Activated effector memory CD4-positive, alpha-beta T cell treated with anti-CD3 and anti-CD28 coated beads, Interleukin-2, amount 50 U/mL, for 16 hours (primary cell): ENCODE results near the gene LSM2.
"Not testable (repeated sequence)": the region's sequence is repeated elsewhere in the genome, so short reads cannot be mapped to it uniquely, and the experiment has no call there.

Experiments used
- DNase-seq: peaks from one replicate; pipeline ENCODE4 v3.0.0-alpha.2; 2020

Gene LSM2

DNA sequence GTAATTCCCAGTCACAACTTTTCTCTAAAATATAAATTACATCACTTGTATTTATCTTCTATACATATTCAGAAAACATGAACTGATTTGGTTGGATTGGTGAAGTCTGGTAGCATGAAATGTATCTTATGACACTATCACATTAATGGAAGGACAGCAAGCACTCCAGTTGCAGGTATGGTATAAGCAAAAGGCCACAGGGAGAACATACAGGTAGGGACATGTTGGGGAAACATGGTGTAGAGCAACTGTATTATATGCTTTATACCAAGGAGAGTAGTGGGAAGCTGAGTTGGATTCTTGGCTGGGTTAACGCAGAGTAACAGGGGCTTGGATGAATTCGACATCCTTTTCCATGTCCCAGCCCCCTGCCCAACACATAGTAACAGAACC is 9.8 kb downstream of the LSM2 start:
- no peak for DNase-seq

DNA sequence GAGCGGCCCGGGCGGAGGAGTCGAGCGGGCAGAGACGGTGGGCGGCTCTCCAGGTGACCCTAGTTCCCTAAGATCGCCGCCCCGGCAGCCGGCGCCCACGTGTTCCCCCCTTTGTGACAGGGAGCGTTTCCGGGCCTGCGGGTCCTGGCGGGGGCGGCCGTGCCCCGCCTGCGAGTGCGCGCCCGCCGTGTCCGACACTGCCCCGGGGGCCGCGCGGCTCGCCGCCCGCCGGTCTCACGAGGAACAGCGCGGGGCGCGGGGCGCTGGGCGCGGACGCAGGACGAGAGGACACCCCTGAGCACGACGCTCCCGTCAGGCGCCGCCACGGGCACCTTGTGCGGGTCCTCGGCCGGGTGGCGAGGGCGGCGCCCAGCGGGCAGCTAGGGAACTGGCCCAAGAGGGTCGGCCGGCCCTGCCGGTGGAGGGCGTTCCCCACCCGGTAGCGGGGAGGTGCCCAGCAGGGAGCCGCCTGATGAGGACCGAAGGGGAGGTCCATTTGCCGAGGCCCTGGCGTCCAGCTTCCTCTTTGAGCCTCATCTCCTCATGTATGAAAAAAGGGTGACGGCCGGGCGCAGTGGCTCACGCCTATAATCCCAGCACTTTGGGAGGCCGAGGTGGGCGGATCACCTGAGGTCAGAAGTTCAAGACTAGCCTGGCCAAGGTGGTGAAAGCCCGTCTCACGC is 11.0 kb downstream of the LSM2 start, which contains the start of gene VARS1:
VARS1 (minus strand) TSS at position 137 of the 683 bp plus-strand sequence. CDS start 535 bp downstream, outside the sequence.
- DNase-seq, result peak; percentile 95

DNA sequence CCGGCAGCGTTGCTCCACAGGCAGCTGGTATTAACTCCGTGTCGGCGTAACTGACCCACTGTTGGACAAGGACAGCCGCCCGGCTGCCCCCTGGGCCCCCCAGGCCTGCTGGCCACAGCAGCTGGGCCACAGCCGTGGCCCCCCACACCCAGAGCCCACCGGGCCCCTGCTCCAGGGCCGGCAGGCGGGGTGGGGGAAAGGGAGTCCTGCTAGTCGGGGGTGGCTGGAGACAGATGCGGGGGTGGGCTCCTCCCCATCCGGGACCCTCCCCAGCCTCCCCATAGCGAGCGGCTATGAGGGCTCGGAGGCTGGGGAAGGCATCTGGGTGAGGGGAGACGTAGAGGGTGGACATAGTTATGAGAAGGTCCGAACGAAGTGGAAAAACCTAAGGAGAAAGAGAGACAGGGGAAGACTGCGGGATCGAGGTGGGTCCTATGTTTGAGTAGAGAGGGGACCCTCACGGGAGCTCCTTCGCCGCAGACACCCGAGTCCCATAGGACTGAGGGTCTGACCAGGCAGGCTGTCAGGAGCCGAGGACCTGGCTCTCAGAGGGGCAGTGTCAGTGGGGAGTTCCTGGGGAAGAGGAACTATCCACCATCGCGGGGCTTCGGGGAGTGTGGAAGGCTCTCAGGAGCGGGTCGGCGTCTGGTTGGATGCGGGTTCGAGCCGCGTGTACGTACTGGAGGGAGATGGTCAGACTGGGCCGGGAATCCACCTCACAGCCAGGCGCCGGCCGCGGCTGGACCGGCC is 11.7 kb downstream of the LSM2 start:
- DNase-seq, result no peak

DNA sequence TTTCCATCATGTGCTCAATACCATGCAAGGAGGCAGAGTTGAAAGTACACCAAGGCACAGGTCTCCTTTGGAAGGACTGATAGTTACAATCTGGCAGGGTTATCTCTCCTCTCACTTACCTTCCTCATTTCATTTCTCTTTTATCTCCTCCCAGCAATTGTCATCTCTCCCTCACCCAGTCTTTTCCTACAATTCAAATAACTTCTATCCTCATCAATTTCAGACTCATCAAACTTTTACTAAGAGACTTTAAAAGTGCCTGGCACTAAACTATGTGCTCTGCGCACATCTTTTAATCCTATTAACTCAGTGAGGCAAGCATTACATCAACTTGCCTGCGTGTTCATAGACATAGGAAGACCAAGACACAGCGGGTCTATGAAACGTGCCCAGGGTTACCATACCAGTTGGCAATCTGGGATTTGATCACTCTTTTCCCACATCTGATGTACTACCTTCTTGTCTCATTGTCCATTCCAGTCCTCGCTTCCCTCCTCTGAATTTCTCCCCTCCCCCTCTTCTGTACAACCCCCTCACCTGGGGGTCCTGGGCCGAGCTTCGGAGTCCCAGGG is 12.4 kb downstream of the LSM2 start:
- DNase-seq, result no peak

DNA sequence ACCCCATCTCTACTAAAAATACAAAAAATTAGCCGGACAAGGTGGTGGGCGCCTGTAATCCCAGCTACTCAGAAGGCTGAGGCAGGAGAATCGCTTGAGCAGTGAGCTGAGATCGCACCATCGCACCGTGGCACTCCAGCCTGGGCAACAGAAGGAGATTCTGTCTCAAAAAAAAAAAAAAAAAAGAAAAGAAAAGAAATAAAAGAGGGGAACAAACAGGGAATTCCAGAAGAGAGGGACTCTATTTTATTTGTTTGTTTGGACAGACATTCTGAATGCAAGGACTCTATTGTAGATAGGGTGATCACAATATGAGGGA is 12.9 kb downstream of the LSM2 start:
- not testable (repeated sequence) for DNase-seq

DNA sequence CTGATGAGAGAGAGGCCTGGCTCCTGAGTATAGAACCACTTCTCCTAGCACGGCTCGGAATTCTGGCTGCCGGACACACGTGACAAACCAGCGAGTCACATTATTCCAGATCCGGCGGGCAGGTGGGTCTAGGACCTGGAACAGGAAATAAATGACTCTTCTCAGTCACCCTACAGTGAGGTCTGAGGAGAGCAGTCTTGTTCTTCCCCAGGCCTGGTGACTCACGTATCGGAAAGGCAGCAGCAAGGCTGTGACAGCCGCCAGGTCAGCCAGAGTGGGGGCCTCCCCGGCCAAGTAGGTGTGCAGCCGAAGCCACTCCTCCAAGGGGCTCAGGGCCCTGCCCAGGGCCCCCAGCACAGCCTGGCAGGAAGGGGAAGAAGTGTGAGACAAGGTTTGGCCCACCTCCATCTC is 14.0 kb downstream of the LSM2 start:
- DNase-seq, result no peak

DNA sequence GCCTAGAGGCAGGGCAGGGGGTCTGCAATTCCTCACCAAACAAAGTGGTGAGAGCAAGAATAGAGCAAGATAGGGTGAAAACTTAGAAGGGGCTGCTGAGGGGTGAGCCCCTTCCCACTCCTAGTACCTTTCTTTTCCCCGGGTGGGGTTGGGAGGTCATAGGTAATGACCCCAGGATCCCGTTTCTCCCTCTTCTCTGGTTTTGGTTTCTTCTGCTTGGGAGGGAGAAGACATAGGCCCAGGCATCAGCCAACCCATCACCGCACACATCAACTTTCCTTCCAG is 14.7 kb downstream of the LSM2 start:
- no peak for DNase-seq

DNA sequence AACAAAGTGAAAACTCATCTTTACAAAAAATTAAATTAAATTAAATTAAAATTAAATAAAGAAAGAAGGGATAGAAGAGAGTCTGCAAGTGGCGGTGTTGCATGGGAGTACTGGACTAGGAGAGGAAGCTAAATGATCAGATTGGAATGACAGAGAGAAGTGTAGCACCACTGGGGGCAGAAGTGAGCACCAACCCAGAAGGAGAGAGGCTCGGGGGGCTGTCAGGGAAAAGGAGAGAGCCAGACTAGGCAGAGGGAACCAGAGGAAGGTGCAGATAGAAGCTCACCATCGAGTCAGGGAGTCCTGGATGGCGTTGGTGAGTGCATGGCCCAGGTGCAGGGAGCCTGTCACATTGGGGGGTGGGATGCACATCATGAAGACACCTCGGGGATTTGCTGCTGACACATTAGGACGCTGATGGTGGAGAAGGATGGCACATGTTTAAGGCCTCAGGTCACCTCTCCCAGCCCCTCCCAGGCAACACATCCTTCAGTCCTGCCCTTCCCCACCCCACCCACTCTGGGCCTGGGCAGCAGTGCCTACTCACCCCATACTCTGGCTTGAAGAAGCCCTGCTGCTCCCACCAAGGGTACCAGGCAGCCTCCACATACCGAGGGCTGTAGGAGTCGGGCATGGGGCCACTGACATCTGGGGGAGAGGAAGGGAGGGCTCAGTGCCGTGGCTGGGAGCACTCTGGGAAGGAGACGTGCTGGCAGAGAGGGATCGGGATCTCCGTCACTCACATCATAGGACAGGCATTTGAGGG is 15.3 kb downstream of the LSM2 start:
- peak; percentile 73 for DNase-seq

DNA sequence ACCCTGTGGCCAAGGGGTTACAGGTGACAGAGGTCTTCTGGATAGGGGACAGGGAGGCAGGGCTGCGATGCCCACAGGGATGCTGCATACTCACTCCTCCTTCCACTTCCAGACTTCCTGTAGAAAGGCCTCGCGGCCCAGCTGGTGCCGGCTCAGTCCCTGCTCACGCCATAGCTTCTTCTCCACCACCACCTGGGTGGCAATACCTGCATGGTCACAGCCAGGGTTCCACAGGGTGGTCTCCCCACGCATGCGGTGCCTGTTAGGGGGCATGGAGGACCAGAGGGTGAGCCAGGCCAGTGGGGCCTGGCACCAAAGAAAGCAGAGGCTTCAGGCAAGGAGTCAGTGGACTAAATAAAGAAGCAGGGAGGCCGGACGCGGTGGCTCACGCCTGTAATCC is 21.3 kb downstream of the LSM2 start:
- no peak for DNase-seq

DNA sequence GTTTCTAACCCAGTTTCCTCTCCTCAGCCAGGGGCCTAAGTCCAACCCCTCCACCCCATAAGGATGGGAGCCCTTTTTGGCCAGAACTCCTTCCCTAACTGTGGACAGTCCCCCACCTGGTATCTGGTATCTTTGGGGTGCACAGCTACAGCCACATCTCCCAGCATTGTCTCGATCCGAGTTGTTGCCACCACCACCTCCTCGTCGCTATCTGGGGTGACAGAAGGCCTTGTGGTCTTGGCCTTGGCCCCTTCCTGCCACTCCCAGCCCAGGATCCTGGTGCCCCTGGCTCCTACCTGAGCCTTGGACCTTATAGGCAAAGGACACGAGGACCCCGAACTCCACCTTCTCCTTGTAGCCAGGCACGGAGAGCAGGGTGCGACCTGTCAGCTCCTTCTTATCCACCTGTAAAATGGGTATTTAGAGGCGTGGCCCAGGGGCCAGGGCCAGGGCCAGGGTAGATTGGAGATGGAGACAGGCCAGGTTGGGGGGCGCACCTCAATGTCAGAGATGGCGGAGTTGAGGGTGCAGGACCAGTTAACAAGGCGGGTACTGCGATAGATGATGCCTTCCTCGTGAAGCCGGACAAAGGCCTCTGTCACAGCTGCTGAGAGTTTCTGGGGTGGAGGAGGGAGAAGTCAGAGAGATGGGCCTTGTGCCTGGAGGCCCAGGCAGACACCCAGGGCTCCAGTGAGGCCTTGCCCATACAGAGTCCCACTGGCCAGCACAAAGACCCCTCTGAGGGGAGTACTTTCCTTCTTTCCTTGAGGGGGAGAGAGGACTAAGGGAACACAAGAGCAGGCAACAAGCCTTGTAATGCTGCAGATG is 22.5 kb downstream of the LSM2 start:
- DNase-seq, result no peak

DNA sequence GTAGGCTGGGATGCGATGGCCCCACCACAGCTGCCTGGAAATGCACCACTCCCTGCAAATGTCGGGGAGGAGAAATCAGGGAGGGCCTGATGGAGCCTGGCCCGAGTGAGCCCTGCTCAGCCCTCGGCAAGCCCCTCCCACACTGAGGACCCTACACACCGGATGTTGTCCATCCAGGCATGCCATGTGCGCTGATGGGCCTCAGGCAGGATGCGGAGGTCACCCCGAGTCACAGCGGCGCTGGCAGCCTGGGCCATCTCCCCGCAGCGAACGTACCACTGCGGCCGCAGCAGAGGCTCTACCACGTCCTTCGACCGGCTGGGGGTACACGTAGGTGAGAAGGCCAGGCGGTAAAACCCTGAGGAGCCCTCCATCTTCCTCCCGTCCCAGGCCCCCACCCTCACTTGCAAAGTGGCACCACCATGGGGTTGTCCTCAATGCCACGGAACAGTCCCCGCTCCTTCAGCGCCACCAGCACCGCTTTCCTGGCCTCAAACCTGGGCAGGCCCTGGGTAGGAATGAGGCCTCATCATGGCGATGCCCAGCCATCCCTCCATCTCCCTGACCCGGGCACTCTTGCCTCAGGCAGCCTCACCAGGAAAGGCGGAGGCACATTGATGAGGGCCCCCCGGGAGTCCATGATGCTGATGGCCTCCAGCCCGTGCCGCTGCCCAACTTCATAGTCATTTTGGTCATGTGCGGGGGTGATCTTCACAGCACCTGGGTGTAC is 24.5 kb downstream of the LSM2 start:
- no peak for DNase-seq

DNA sequence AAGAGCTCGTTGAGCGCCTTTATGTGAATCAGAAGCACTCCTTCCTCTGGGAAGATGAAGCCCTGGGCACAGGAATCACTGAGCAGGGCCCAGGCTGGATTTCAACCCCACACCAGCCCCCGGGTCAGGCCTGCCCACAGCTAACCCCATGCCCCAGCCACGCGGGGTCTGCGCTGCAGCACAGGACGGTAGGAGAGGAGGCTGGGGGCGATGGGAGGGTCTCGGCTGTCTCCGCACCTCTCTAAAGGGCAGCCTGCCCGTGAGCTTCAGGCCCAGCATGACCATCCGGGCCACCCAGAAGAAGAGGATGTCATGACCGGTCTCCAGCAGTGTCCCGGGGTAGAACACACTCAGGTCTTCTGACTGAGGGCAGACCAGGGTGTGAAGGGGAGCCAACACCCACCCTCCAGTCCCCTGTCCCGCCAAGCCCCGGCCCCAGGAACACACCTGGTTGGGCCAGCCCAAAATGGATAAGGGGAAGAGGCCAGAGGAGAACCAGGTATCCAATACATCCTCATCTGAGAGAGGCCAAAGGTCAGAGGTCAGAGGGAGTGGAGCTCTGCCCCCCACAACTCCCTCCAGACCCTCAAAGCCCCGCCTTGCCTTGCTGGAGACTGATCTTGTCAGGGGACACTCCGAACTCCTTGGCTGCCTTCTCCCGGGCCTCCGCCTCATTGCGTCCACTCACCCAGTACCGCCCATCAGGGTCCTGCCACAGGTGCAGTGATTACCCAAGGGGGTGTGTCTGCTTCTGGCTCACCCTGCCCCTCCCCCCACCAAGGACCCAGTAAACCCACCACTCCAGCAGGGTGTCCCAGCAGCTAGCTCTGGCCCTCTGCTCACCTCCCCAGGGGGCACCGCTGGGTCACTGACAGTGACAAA is 25.3 kb downstream of the LSM2 start:
- no peak for DNase-seq

DNA sequence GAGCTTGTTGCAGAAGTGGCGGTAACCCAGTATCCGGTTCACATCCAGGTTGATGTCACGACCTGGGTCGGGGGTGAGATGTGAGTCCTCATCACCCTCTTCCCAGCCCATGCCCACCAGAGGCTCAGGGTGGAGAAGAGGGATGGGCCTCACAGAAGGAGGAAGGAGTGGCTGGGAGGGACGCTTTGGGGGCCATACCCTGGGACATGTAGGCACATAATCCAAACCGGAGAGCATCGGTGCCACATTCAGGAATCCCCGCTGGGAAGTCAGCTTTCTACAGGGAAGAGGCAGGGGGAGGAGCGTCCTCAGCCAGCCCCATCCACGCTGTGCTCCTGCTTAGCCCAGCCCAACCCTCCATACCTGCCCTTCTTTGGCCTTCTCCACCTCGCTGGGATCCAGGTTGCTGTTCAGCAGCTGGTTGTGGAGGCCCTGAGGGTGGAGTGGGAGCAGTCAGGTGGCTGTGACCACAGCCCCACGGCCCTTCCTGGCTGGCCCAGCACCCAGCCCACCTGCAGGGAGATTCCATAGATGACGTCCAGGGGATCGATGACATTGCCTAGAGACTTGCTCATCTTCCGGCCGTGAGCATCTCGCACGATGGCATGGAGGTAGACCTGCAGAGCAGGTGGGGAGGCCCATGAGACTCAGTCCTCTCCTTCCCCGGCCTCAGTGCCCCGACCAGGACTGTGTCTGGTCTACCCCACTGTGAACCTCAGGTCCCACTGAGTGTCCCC is 26.1 kb downstream of the LSM2 start:
- no peak for DNase-seq

DNA sequence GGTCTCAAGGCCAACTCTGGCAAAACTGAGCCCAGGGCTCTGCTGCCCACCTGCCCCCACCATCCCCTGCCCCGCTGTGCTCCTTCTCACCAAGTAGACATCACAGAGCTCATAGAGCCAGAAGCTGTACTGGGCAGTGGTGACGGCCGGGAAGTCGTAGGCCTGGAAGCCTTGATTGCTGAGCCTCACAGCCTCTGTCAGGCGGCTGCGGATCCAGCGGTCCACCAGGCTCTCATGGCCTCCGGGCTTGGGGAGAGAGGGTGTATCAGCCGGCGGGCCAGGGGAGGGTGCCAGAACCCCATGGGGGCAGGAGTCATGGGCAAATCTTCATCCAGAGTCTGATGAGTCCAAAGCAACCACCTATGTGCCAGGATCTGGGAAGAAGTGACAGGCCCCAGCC is 26.9 kb downstream of the LSM2 start:
- no peak for DNase-seq

DNA sequence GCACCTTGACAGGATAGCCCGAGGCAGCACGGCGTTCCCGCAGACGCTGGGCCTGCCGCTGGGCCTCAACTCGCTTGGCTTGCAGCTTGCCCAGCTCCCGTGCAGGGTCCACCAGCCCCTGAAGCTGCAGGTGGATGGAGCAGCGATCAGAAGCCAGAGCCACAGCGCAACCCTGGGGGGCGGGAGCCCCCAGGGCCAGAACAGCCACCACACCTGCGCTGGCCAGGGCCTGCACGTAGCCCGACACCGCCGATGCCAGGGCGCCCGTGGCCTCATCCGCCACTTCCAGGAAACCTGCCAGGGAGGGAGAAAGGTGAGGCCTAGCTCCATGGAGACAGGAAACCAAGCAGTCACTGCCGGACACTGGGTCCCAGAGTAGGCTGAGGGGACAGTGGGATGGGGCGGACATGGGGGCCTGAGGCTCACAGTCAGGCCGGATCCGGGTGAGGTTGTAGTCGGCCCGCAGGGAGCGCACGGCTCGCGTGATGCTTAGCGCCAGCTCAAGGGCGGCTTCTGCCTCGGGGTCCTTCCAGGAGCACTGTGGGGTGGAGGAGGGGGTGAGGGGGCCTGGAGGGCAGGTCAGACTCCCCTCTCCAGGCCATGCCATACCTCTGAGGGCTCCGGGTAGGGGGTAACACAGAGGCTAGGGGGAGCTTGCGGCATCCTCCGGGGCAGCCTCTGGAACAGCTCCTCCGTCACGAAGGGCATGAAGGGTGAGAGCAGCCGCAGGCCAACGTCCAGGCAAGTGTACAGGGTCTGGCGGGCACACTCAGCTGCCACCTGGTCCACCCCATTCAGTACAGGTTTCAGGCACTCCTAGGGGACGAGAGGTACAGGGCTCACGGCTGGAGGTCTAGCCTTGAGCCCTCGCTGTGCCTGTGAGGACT is 27.5 kb downstream of the LSM2 start:
- DNase-seq, result no peak

DNA sequence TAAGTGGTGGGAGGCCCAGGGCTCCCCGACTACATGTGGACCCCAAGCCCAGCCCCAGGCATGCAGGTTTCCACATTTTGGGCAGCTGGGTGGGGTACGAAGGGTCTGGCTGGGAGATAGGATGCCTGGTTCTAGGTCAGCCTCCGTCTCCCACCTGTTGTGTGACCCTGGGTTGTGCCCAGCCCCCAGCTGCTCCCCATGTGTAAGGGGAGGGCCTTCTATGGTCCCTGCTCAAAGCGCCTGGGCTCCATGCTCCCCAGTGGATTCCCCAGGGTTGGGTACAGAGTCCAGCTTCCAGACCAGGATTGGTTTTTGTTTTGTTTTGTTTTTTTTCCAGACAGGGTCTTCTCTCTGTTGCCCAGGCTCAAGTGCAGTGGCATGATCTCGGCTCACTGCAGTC is 28.6 kb downstream of the LSM2 start:
- DNase-seq, result no peak

DNA sequence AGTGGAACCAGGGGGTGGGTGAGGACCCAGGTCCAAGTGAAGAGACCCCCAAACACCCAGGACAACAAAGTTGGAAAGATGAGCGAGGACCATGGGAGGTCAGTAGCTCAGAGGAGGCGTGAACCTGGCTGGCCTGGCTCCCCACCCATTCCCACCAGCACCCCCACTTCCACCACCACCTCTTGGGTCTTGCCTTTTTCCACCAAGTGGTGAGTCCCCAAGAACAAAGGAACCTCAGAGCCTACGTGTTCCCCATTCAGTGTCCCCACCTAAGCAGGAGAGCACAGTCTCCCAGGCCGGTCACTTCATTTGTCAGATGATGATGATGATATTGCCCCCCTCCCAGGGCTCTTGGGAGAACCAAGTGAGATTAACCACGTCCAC is 29.1 kb downstream of the LSM2 start:
- no peak for DNase-seq

DNA sequence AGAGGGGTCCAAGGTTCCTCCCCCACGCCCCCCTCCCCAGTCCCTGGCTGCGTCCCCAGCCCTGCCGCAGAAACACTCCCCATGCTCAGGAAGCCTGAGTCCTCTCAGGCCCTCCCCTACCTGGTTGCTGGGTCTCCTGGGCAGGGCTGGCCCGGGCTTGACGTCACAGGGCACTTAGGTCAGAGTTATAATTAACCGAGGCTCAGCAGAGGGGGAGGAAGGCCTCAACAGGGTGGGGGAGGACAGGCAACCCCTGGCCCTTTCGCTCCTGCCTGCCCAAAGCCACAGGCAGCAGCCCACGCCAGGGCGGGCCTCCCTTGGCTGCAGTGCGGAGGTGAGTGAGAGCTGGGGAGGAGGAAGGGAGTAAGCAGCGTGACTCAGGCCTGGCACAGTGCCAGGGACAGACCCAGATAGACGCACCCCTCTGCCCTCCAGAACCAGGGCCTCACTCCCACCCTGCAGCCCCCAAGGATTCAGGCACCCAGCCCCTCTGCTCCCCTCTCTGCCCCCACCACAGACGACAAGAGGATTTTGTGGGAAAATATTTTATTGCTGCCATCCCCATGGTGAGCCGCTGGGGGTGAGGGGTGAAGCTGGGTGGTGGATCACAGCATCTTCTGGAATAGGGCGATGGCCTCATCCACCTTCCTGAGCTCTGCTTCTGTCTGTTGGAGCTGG is 29.6 kb downstream of the LSM2 start, which contains the start of gene VWA7:
VWA7 (minus strand) TSS at position 340 of the 678 bp plus-strand sequence. CDS start 549 bp downstream, outside the sequence.
- DNase-seq, result peak; percentile 91
